ENCODE data around the gene FKBP1A. TPM values are rescaled to one million over a fixed set of nuclear protein-coding genes. Genes with fewer than 3 reads are reported as not detected.

Gene FKBP1A
- total and polyA plus RNA-seq, 5 donors from 2014 or later, result 49.1 to 84.3 (median 65.4) TPM

DNA sequence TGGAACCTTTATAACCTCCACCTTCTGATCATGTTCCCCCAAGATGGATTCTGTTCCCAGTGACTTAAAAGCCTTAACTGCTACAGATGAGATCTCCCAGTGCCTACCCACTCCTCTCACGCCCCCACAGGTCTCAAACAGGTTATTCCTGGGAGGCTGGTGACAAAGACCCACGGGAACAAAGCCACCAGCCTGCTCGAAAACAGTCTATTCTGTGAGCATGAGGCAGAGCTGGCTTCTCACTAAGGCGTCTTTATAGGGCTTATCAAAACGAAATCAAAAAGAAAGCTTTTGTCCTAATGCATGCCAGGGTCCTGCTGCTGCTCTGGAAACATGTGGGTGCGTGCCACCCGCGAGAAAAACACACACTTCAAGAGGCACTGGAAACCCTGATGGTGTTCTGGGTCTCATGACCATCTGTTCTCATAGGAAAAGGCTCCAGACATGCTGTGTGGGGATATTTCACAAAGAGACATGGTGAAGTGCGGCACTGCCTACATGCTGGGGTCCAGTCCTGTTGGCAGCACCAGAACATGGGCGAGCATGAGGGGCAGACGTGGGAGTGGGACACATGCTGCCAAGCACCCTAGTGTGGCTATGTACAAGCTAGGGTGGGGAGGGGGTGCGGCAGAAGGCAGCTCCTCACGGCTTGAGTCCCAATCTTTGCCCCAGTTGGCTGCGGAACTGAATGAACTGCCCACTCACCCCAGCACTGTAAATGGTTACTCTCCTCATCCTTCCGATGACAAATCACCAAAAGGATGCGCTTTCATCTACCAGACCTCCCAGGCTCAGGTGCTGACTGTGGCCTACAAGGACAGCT, 2.1 kb downstream of the FKBP1A start:
- peaks cover 5% of the 10 kb centered on the region for H3K27me3 Mint-ChIP-seq

DNA sequence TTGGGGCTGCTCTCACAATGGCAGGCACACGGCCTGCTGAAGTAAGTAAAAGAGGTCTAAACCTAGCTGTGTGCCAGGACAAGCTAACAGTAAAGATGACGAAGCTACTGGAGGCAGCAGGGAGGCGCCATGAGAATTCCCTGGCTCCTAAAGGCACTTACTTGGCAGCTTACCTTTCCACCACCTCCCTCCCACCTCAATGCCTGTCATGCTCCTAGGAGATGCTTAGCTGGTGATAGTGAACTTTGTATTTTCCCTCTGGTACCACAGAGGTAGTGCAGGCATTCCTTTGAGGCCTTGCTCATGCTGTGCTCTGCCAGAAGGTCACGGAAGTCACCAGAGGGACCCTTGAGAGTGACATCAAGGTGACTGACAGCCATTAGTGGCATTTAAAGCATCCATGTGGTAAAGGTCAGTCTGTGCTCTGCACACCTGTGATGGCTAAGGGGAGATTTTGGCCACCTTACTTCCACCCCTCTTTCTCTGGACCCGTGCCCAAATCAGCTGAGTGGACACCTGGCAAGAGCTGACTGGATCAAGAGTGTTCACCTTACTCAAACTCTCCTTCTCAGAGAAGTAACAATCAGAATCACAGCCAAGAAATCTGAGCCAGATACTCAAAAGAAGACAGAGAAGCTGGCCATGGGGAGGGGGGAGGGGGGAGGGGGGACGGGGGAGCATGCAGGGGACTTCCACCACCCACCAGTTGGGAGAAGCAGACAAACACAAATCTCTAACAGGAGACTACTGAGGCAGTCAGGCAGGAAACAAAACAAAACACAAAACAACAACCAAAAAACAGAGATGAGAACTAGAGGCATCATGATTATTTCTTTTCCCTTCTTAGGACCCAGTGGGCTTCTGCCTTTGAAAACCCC, 2.9 kb downstream of the FKBP1A start:
- Mint-ChIP-seq H3K27ac (peak overlapping the region; percentile 86 to 95 (median 93)), H3K4me3 (peak overlapping the region; percentile 87 to 95 (median 92)), H3K36me3 (peaks cover 15% of the 10 kb centered on the region)

More for the DNA sequence above, 2.1 kb downstream of the FKBP1A start:
- Mint-ChIP-seq H3K27ac (peak overlapping the region; percentile 86 to 95 (median 93)), H3K4me3 (peak overlapping the region; percentile 87 to 95 (median 92)), H3K36me3 (peaks cover 10% of the 10 kb centered on the region), H3K9me3 (no peaks in the 10 kb centered on the region), H3K4me1 (peaks cover 13 to 81% (median 67%) of the 10 kb centered on the region in 4 donors)
- no peaks in the 10 kb centered on the region for H3K9me3 ChIP-seq (ENCODE audit: control insufficient read depth in 2 of 2, low read length in 2 of 2)
- ATAC-seq (ENCODE audit: low read depth in 2 of 2), result no peak
- H3K27me3 ChIP-seq (ENCODE audit: control insufficient read depth, insufficient read depth, low read length), result peaks cover 5% of the 10 kb centered on the region
- H3K4me1 ChIP-seq (ENCODE audit: control insufficient read depth, insufficient read depth, low read length, poor library complexity, severe bottlenecking), result peaks cover 69% of the 10 kb centered on the region
- DNase-seq, result peak in 1 of 3 donors; percentile 29
- H3K4me3 ChIP-seq (ENCODE audit: low read depth, low read length), result peak overlapping the region; percentile 88
- peak overlapping the region; percentile 74 for H3K27ac ChIP-seq (ENCODE audit: insufficient read depth, low read length, poor library complexity, severe bottlenecking)
- H3K36me3 ChIP-seq (ENCODE audit: control insufficient read depth, insufficient read depth, low read length), result peaks cover 7% of the 10 kb centered on the region

GRCh38 chr20:1388741-1389483, 3.9 kb downstream of the FKBP1A start:
- no peaks in the 10 kb centered on the region for H3K27me3 ChIP-seq (ENCODE audit: control insufficient read depth, insufficient read depth, low read length)
- H3K9me3 ChIP-seq (ENCODE audit: control insufficient read depth in 2 of 2, low read length in 2 of 2), result no peaks in the 10 kb centered on the region
- Mint-ChIP-seq H3K27me3 (no peaks in the 10 kb centered on the region), H3K4me3 (peak overlapping the region; percentile 83 to 89 (median 88)), H3K4me1 (peaks cover 24 to 90% (median 78%) of the 10 kb centered on the region in 4 donors), H3K27ac (peak overlapping the region; percentile 83 to 94 (median 85)), H3K36me3 (peaks cover 15% of the 10 kb centered on the region), H3K9me3 (no peaks in the 10 kb centered on the region)
- peak overlapping the region; percentile 74 for H3K27ac ChIP-seq (ENCODE audit: insufficient read depth, low read length, poor library complexity, severe bottlenecking)
- DNase-seq (peak in 2 of 3 donors; percentile 31 to 65), ATAC-seq (ENCODE audit: low read depth in 2 of 2) (peak in 1 of 2 donors; percentile 10)
- H3K36me3 ChIP-seq (ENCODE audit: control insufficient read depth, insufficient read depth, low read length), result peaks cover 15% of the 10 kb centered on the region
- peak overlapping the region; percentile 78 for H3K4me3 ChIP-seq (ENCODE audit: low read depth, low read length)
- H3K4me1 ChIP-seq (ENCODE audit: control insufficient read depth, insufficient read depth, low read length, poor library complexity, severe bottlenecking), result peaks cover 82% of the 10 kb centered on the region

More for the DNA sequence above, 2.9 kb downstream of the FKBP1A start:
- Mint-ChIP-seq H3K4me1 (peaks cover 17 to 85% (median 73%) of the 10 kb centered on the region in 4 donors), H3K9me3 (no peaks in the 10 kb centered on the region), H3K27me3 (peaks cover under 1% of the 10 kb centered on the region)
- DNase-seq (no peak), ATAC-seq (ENCODE audit: low read depth in 2 of 2) (no peak)
- peak overlapping the region; percentile 88 for H3K4me3 ChIP-seq (ENCODE audit: low read depth, low read length)
- no peaks in the 10 kb centered on the region for H3K27me3 ChIP-seq (ENCODE audit: control insufficient read depth, insufficient read depth, low read length)
- no peaks in the 10 kb centered on the region for H3K9me3 ChIP-seq (ENCODE audit: control insufficient read depth in 2 of 2, low read length in 2 of 2)
- peaks cover 77% of the 10 kb centered on the region for H3K4me1 ChIP-seq (ENCODE audit: control insufficient read depth, insufficient read depth, low read length, poor library complexity, severe bottlenecking)
- peaks cover 7% of the 10 kb centered on the region for H3K36me3 ChIP-seq (ENCODE audit: control insufficient read depth, insufficient read depth, low read length)
- peak overlapping the region; percentile 74 for H3K27ac ChIP-seq (ENCODE audit: insufficient read depth, low read length, poor library complexity, severe bottlenecking)

DNA sequence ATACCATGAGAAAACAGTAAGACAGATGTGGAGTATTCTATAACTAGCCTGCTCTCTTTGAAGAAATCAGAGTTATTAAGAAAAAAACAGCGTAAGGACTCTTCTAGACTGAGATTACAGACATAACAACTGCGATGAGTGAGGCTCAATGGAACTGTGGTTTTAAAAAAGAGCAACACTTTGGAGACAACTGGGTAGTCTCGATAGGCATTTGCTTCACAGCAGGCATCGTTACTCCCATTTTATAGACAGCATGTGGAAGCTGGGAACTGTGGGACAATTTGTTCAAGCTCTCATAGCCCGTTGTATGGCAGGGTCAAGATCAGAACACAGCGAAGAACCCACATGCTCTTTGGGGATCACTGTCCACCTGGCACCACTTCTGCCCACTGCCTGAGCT, 4.6 kb downstream of the FKBP1A start:
- Mint-ChIP-seq H3K4me3 (peak overlapping the region; percentile 83 to 89 (median 88)), H3K27me3 (no peaks in the 10 kb centered on the region), H3K27ac (peak overlapping the region; percentile 83 to 94 (median 85)), H3K9me3 (no peaks in the 10 kb centered on the region), H3K4me1 (peaks cover 24 to 89% (median 74%) of the 10 kb centered on the region in 4 donors), H3K36me3 (peaks cover 15% of the 10 kb centered on the region)
- no peaks in the 10 kb centered on the region for H3K27me3 ChIP-seq (ENCODE audit: control insufficient read depth, insufficient read depth, low read length)
- H3K4me1 ChIP-seq (ENCODE audit: control insufficient read depth, insufficient read depth, low read length, poor library complexity, severe bottlenecking), result peaks cover 76% of the 10 kb centered on the region
- H3K9me3 ChIP-seq (ENCODE audit: control insufficient read depth in 2 of 2, low read length in 2 of 2), result no peaks in the 10 kb centered on the region
- H3K36me3 ChIP-seq (ENCODE audit: control insufficient read depth, insufficient read depth, low read length), result peaks cover 19% of the 10 kb centered on the region
- peak overlapping the region; percentile 78 for H3K4me3 ChIP-seq (ENCODE audit: low read depth, low read length)
- peak overlapping the region; percentile 74 for H3K27ac ChIP-seq (ENCODE audit: insufficient read depth, low read length, poor library complexity, severe bottlenecking)
- ATAC-seq (ENCODE audit: low read depth in 2 of 2) (no peak), DNase-seq (no peak)

GRCh38 chr20:1386323-1386722, 6.5 kb downstream of the FKBP1A start:
- DNase-seq (no peak), ATAC-seq (ENCODE audit: low read depth in 2 of 2) (no peak)
- H3K27ac Mint-ChIP-seq, result peak overlapping the region; percentile 85 to 88 (median 88)
- Histone ChIP-seq H3K27me3 (ENCODE audit: control insufficient read depth, insufficient read depth, low read length) (no peaks in the 10 kb centered on the region), H3K4me1 (ENCODE audit: control insufficient read depth, insufficient read depth, low read length, poor library complexity, severe bottlenecking) (peaks cover 75% of the 10 kb centered on the region), H3K36me3 (ENCODE audit: control insufficient read depth, insufficient read depth, low read length) (peaks cover 26% of the 10 kb centered on the region), H3K4me3 (ENCODE audit: low read depth, low read length) (no peak overlapping the region), H3K9me3 (ENCODE audit: control insufficient read depth in 2 of 2, low read length in 2 of 2) (no peaks in the 10 kb centered on the region), H3K27ac (ENCODE audit: insufficient read depth, low read length, poor library complexity, severe bottlenecking) (no peak overlapping the region)
- H3K4me1 Mint-ChIP-seq, result peaks cover 35 to 98% (median 78%) of the 10 kb centered on the region in 4 donors
- no peaks in the 10 kb centered on the region for H3K27me3 Mint-ChIP-seq
- peaks cover 15% of the 10 kb centered on the region for H3K36me3 Mint-ChIP-seq
- H3K4me3 Mint-ChIP-seq, result peak overlapping the region; percentile 41 to 87 (median 58)
- no peaks in the 10 kb centered on the region for H3K9me3 Mint-ChIP-seq

- no peak overlapping the region for H3K27ac ChIP-seq (ENCODE audit: insufficient read depth, low read length, poor library complexity, severe bottlenecking)
- DNase-seq, result no peak
These were observed 9.0 kb downstream of the FKBP1A start for GRCh38 chr20:1383623-1384404.

More at GRCh38 chr20:1383623-1384404, 9.0 kb downstream of the FKBP1A start:
- H3K4me1 ChIP-seq (ENCODE audit: control insufficient read depth, insufficient read depth, low read length, poor library complexity, severe bottlenecking), result peaks cover 68% of the 10 kb centered on the region
- Mint-ChIP-seq H3K36me3 (peaks cover 15% of the 10 kb centered on the region), H3K27me3 (no peaks in the 10 kb centered on the region), H3K27ac (peak overlapping the region in 1 of 3 donors; percentile 69), H3K4me1 (peaks cover 52 to 99% (median 80%) of the 10 kb centered on the region in 4 donors), H3K4me3 (peak overlapping the region in 1 of 4 donors; percentile 21), H3K9me3 (no peaks in the 10 kb centered on the region)
- H3K36me3 ChIP-seq (ENCODE audit: control insufficient read depth, insufficient read depth, low read length), result peaks cover 26% of the 10 kb centered on the region
- H3K9me3 ChIP-seq (ENCODE audit: control insufficient read depth in 2 of 2, low read length in 2 of 2), result no peaks in the 10 kb centered on the region
- no peak for ATAC-seq (ENCODE audit: low read depth in 2 of 2)
- H3K4me3 ChIP-seq (ENCODE audit: low read depth, low read length), result no peak overlapping the region
- no peaks in the 10 kb centered on the region for H3K27me3 ChIP-seq (ENCODE audit: control insufficient read depth, insufficient read depth, low read length)
